HepG2 (cell line): Measurements from ENCODE around the gene CLDN7.

Source experiments
- CTCF ChIP-seq: sonication (generic); formaldehyde crosslinking; IDR thresholded peaks from 2 replicates; pipeline ENCODE4 v1.5.0; 2020; ENCODE audit warnings: mild to moderate bottlenecking, missing genetic modification reagents, moderate library complexity
- NR2F2 ChIP-seq: IDR thresholded peaks from 2 replicates; pipeline ENCODE4 v1.6.1; 2012; ENCODE audit warnings: low read depth, inconsistent platforms, borderline replicate concordance
- TBL1XR1 ChIP-seq: fragments of 150-350 bp; IDR thresholded peaks from 2 replicates; pipeline ENCODE4 v1.6.1; 2014; ENCODE audit warnings: borderline replicate concordance, low read length; ENCODE audit not compliant: partially characterized antibody
- YY1 ChIP-seq: IDR thresholded peaks from 2 replicates; pipeline ENCODE4 v1.6.1; 2011; ENCODE audit warnings: low read length, low read depth, moderate library complexity, mild to moderate bottlenecking; ENCODE audit not compliant: insufficient read depth, insufficient replicate concordance
- ZNF598 ChIP-seq: sonication (generic); formaldehyde crosslinking; IDR thresholded peaks from 2 replicates; pipeline ENCODE4 v1.5.1; 2020; ENCODE audit warnings: mild to moderate bottlenecking, missing genetic modification reagents, borderline replicate concordance

- TF ChIP-seq YY1 (no peak), CTCF (CRISPR knock-in tag) (no peak), TBL1XR1 (no peak), NR2F2 (no peak), ZNF598 (CRISPR knock-in tag) (no peak)
Observed at GRCh38 chr17:7309628-7310027, 47.4 kb upstream of the CLDN7 start.
